Measurements from ENCODE around the gene HSPB9.
"Not testable (repeated sequence)": the region's sequence is repeated elsewhere in the genome, so short reads cannot be mapped to it uniquely, and the experiment has no call there.

HSPB9 gene

GRCh38 chr17:42120161-42120769, 2.3 kb upstream of the HSPB9 start:
- no peak for DNase-seq (ENCODE audit: low spot score)

- peak; percentile 74 for DNase-seq (ENCODE audit: low spot score)
These were observed 1.5 kb upstream of the HSPB9 start, which contains the start of gene KAT2A for GRCh38 chr17:42120770-42121769. TSS of gene KAT2A (minus strand) at chr17:42121367. CDS start at chr17:42121304, 63 bp downstream.

GRCh38 chr17:42124256-42124655, 1.7 kb downstream of the HSPB9 start:
- DNase-seq (ENCODE audit: low spot score): no peak

GRCh38 chr17:42125565-42125964, 3.0 kb downstream of the HSPB9 start:
- no peak for DNase-seq (ENCODE audit: low spot score)

- DNase-seq (ENCODE audit: low spot score): no peak
These were observed 4.2 kb downstream of the HSPB9 start for GRCh38 chr17:42126836-42127235.

- no peak for DNase-seq (ENCODE audit: low spot score)
These were observed 4.8 kb downstream of the HSPB9 start for GRCh38 chr17:42127414-42127813.

GRCh38 chr17:42129109-42129837, 6.7 kb downstream of the HSPB9 start:
- no peak for DNase-seq (ENCODE audit: low spot score)

- DNase-seq (ENCODE audit: low spot score): no peak
These were observed 7.8 kb downstream of the HSPB9 start for GRCh38 chr17:42130310-42130936.

GRCh38 chr17:42131232-42131631, 8.6 kb downstream of the HSPB9 start:
- DNase-seq (ENCODE audit: low spot score): no peak

GRCh38 chr17:42131981-42132432, 9.4 kb downstream of the HSPB9 start:
- no peak for DNase-seq (ENCODE audit: low spot score)

- no peak for DNase-seq (ENCODE audit: low spot score)
These were observed 10.3 kb downstream of the HSPB9 start for GRCh38 chr17:42132941-42133340.

- DNase-seq (ENCODE audit: low spot score): peak; percentile 41
These were observed 10.9 kb downstream of the HSPB9 start for GRCh38 chr17:42133461-42134041.

GRCh38 chr17:42135151-42135550, 12.5 kb downstream of the HSPB9 start:
- DNase-seq (ENCODE audit: low spot score): no peak

GRCh38 chr17:42135664-42136653, 13.4 kb downstream of the HSPB9 start:
- no peak for DNase-seq (ENCODE audit: low spot score)

- DNase-seq (ENCODE audit: low spot score): no peak
These were observed 14.0 kb downstream of the HSPB9 start for GRCh38 chr17:42136654-42137051.

GRCh38 chr17:42138749-42139492, 16.3 kb downstream of the HSPB9 start:
- DNase-seq (ENCODE audit: low spot score): no peak

- DNase-seq (ENCODE audit: low spot score): not testable (repeated sequence)
These were observed 18.1 kb downstream of the HSPB9 start for GRCh38 chr17:42140690-42141089.

GRCh38 chr17:42141382-42141781, 18.8 kb downstream of the HSPB9 start:
- DNase-seq (ENCODE audit: low spot score): no peak

GRCh38 chr17:42142371-42142896, 19.8 kb downstream of the HSPB9 start:
- no peak for DNase-seq (ENCODE audit: low spot score)
